GM18861 (cell line): ENCODE measurements around the gene CCDC85C.

Experiments used
- ATAC-seq: cut with Tn5 transposase; IDR thresholded peaks from one replicate; pipeline ENCODE4 v1.9.1; 2021; ENCODE audit not compliant: unreplicated experiment

CCDC85C gene

DNA sequence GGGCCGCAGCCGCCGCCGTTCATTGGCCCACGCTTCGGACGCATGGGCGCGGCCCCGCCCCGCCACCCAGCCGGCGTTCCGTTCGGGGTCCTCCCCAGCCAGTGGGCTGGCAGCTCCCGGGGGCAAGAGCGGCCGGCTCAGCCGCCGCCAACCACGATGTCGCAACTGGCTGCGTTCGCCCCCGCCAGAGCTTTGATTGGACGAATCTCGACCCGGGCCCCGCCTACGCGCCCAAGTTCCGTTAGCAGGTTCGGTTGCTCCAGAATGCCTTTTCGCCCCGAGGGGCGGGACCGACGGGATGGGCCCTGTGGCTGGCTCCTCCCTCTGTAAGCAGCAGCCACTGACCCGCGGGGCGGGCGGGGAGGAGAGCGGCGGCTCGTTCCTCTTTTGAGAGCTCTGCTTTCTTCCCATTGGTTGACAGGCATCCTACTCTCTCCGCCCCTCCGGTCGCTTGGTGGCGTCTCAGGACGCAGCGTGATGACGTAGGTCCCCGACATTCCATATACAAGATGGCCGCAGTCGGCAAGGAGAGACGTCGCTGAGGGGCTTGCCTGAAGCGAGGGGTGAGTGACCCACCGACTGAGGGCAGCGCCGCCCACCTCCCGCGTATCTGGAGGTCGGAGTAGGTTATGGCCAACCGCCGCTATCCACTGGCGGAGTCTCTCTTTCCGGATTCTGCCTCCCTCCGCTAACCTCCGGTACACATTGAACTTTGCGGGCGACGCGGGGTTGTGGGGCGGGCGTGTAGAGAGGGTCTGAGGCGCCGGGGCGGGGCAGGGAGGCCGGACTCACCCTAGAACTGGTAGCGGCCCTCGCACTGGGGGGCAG, 122.9 kb downstream of the CCDC85C start, which contains the start of gene CCNK:
Gene CCNK (plus strand): TSS at position 493 of the 828 bp plus-strand sequence. CDS start 11,269 bp downstream, outside the sequence.
- peak; percentile 85 for ATAC-seq

DNA sequence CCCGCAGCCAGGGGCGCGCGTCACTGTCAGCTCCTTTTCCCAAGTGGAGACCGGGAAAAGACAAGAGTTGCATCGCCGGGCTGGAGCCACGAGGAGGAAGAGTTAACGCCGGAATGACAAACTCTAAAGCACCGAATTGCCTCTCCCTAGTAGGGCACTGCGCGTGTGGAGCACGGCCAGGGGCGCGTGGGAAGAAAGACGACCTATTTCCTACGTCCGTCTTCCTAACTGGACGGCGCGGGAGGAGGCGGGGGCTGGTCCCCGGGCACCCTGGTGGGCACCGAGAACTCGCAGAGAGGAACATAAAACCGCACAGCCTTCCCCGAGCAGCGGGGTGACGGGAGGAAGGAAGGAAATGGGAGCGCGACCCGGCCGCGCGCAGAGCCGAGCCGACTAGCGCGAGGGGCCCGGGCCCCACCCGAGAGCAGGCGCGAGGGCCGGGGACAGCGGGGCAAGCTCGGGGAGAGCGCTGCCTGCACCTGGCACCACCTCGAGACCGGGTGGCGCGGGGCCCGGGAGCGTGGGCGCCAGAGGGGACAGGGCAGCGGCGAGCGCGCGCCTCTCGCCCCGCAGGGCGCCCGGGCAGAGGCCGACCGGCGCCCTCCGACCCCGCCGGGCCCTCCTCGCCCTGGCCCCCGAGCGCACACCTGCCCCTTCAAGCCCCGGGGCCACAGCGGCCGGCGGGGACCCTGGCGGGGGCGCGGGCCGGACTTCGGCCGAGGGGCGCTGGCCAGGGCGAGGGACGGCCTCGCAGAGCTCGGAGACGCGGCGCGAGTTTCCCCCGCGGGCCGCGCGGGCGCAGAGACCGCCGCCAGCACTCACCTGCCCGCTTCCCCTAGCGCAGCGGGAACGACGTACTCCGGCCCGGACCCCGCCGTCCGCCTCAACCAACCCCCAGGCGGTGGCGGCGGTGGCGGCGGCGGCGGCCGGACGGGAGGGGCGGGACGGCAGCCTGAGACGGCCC, 123.8 kb downstream of the CCDC85C start, which contains the start of gene SETD3:
Gene SETD3 (minus strand): TSS at position 954 of the 964 bp plus-strand sequence. CDS start 15,054 bp downstream, outside the sequence.
- ATAC-seq = no peak

DNA sequence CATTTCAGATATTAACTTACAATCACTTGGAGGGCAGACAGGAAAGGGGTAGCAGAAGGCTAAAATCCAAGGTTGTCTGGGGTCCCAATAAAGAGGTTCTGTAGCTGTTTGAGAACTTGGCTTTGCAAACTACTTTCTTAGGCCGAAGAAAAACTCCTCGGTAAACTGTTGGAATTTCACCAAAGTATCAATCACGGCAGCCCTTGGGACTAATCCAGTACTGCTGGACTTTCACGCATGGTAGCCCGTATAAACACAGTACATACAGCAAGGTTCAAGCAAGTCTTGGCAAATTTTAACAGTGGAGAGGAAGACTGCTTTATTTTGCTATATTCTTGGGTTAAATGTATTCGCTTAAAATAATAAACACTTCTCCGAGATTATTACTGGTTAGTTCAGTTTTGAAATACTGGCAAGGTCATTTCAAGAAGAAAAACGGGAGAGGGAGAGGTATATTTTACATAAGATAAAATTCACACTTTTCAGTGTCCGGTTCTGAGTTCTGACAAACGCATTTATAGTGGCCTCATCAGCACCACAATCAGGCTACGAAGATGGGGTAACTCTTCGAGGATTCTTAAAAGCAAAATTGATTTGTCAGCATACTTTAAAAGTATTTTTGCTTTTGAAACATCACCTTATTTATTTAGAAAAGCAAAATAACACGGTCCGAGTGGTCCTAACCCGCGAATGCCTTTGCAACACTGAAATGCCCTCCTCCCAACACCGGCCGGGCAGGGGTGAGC, 124.7 kb downstream of the CCDC85C start:
- ATAC-seq = no peak

DNA sequence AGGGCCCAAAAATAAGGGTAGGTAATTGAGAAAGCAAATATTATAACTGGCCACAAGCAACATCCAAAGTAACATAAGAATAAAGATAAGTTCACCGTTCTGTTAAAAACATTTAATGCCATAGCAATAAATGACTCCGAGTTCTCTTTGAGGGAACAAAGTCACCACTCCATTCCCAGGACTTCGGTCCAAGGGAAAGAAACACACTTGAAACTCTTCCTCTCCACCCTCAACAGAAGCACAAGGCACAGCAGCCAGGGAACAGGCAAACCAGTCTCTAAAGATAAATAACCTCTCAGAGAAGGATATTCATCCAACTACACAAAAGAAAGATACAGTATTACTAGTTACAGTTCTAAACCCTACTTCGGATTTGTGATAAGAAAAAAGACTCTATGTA, 125.9 kb downstream of the CCDC85C start:
- no peak for ATAC-seq

DNA sequence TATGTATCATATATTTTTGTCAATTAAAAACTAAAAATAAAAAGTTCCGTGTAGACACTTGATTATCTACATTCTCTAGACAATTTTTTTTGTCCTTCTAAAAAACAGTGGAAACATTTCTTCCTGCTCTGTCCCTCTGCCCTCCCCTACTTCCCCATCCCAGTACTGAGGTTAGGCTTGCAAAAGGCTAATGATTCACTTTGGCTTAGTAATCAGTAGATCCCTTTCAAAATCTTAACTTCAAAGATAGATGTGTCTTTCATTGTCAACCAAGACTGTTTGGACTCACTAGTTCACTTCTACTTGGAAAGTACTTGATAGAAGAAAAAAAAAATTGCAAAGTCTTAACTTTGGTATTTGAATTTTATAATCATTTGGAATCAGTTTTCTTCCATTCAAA, 127.1 kb downstream of the CCDC85C start:
- ATAC-seq = no peak

DNA sequence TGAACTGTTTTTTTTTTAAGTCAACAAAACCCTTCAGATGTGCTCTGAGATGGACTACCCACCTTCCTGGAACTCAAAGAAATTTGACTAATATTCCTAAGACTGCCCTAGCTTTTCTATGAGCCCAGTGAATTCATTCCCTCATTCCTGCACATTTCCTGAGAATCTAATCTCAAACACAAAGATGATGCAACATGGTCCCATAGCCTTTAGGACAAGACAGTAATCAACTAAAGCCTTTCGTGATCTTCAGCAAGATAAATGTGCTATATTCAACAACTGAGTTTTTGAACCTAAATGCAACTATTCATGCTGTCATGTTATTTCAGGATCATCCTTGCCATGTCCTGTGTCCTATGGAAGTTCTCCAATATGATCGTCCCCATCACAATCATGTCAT, 128.3 kb downstream of the CCDC85C start:
- ATAC-seq = no peak

DNA sequence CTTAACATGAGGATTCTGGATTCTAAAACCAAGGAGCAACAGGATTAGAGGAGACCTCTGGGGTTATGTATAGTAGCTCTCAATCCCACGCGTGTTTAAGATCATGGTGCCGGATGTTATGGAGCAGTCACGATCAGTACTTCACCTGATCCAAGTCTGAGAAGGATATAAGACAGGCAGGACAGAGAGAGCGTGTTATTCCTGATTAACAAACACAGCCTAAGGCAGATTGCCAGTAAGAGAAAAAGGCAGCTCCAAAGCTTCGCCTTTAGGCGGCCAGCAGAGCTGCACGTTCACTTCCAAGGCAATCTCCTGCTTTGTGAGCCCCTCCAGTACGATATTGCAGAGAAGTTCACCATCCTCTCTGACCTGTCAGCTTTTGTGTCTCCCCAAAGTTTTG, 128.8 kb downstream of the CCDC85C start:
- ATAC-seq = no peak

DNA sequence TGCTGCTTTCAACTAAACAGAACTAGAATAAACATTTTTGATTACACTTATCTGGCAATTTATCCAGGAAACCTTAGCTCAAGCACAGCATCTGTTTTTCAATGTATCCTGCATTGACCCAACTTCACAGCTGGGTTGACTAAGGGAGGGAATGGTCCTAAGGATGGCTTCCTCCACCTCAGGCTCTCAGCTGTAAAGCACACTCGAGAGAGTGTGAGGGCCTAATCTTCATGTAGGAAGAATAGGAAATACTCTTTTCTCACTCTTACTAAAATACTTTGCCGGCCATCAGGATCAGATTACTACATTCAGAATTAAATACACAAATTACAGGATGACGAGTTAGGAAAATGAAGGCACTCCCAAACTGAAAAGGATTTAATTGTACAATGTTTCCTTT, 130.5 kb downstream of the CCDC85C start:
- no peak for ATAC-seq

DNA sequence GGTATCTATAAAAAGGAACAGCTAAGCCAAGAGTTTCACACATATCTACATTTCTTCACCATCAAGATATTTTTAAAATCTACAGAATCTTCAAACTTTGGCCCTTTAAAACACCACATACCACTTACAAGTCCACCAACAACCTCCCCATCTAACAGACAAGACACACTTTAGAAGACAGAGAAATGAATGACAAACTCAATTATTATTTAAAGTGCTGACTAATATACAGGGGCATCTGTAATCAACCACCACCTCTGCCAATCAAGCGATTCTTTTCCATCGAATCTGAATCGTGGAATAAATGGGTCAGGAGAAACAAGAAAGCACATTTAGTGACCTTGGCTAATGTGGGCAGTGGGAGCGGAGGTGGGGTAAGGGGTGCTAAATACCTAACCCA, 131.1 kb downstream of the CCDC85C start:
- ATAC-seq = no peak

DNA sequence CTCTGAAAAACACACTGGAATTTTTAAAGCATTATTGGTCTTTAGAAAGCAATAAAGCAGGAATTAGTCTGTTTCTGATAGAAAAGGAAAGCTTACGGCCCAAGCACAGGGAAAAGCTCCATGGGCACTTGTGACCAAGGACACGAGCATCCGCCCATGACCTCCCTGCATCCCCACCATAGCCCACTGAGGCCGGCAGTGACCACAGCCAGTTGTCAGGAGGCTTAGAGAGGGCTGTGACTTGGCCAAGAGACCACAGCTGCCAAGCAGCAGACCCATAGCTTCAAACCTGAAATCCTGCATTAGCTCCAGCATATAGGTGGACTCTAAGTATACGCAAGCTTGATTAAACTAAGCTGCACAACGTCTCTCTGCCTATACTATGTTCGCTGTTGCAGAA, 132.3 kb downstream of the CCDC85C start:
- no peak for ATAC-seq

DNA sequence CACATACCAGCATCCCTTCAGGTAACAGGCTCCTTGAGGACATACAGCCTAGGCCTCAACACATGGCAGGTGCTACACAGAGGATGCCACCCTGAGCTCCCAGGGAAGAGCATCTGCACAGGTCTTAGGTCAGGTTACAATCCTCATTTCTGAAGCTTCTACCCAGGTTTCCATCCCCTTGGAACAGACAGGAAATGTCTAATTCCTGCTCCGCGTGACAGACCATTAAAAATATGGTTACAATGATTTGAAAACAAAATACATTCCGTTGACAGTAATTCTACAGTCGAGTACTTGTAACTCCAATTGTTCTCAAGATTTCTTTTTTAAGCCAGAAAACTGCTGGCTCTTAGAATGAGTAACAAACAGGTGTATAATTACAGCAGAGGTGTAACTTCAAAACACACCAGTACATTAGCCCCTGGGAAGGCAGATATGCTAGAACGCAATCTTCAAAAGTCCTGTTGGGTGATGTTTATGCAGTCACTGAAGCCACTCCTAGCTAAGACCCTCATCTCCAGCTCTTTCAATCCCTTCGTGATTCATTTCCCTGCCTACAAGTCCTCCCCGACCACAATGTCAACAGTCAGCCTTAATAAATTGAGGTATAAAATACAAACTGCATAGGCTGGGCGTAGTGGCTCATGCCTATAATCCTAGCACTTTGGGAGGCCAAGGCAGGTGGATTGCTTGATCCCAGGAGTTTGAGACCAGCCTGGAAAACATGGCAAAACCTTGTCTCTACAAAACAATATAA, 135.0 kb downstream of the CCDC85C start:
- no peak for ATAC-seq

DNA sequence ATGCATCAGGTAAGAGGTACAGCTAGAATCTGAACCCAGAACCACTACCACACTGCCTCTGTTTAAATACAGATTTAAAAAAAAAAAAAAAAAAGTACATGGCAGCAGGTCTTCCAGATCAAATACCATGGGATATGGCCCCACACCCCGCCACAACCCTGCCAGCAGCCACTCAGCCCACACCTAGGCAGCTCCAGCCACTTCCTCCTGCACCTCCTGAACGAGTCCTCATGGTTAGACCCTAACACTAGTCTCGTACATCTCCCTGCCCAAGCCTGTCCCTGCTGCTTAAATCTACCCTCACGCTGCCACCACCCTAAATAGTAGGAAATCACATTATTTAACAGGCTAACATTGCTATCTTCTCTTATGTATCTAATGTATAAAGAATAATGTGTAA, 135.9 kb downstream of the CCDC85C start:
- ATAC-seq = no peak

DNA sequence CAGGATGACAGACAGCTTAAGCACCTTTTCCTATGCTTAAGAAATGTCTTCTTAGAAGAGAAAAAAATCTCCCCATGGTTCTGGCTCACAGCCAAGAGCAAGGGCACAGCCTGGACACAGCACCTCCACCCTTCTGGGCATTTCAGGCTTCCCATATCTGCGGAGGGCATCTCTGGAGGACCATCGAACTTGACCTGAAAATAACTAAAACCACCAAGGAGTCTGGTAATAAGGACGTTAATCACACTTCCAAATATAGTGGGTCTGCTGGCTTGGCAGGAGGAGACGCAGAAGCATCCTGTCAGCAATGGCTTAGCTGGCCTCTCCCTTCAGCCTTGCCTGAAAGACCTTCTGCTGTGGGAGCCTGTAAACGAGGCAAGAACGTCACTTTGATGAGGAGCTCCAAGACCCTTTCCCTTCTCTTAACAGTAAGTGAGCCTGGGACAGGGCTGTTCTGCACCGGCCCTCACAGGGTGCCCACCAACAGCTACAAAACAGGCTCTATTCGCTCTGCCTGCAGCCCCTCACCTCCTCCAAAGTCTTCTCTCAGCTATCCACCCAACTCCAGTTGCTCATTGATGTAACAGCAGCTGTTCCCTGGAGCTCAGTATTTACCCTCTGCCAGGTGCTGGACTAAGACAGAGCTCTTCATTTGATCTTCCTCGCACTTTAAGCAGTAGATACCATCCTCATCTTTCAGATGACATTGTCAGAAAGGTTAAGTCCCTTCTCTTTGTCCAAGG, 136.5 kb downstream of the CCDC85C start:
- ATAC-seq = no peak

DNA sequence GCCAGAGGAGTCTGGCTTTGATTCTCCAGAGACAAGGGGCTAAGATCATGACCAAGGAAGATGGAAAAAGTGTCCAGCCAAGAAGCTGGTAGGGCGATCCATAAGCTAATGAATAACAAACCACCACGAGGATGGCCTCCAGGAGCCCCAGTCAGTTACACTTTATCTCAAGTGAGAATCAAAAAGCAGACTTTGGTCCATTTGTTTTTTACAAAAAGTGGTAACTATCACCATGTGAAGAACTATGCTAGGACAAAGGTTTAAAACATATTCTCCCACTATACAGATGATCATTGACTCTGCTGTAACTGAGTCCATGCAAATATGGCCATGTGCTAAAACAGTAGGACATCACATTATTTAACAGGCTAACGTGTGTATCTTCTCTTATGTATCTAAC, 137.2 kb downstream of the CCDC85C start:
- ATAC-seq = no peak

DNA sequence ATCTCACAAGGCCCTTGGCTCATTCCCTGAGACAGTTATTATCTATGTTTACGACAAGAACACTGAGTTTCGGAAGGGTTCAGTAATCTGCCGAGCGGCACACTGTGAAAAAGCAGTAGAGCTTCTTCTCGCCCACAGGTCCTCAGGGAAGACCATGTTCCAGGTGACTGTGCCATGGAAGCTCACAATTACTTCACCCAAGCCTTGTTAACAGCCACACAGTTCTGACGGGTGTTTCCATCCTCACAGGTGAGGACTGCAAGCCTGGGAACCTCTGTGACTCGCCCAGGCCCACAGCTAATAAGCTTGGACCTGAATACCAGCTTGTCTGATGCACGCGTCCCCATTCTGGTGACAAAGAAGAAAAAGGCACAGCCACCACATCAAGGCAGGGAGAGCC, 138.7 kb downstream of the CCDC85C start:
- no peak for ATAC-seq

DNA sequence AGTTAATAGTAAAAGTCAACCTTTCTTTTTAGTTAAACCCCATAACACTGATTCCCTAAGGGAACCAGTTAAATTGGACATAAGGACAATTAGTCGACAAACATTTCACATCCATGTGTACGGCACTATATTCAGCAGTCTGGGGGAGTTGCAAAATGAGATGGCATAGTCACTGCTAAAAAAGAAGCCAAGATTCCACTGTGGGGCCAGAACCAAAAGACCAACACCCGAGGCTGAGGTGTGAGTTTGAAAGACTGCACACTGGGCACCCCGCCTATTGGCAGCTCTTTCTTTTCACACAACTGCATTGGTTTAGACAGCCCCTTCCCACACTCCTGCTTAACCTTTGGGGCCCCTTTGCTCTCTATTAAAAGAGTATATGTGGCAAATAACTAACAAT, 140.0 kb downstream of the CCDC85C start:
- no peak for ATAC-seq

DNA sequence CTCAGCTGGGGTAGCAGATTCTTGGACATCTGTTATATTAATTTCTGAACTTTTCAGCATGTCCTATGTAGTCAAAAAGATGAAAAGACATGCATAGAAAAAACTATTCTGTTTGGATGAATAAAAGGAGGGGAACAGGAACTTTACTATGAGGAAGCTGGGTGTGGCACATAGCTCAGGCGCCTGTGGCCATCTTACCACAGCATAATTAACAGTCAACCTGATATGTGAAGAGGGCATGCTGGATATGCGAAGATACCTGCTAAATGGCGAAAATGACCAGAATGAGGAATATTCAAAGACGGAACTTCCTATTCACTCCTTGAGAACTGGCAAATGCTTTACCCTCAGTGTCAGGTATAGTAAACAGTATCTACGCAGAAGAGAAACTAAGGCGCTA, 141.8 kb downstream of the CCDC85C start:
- ATAC-seq = no peak

DNA sequence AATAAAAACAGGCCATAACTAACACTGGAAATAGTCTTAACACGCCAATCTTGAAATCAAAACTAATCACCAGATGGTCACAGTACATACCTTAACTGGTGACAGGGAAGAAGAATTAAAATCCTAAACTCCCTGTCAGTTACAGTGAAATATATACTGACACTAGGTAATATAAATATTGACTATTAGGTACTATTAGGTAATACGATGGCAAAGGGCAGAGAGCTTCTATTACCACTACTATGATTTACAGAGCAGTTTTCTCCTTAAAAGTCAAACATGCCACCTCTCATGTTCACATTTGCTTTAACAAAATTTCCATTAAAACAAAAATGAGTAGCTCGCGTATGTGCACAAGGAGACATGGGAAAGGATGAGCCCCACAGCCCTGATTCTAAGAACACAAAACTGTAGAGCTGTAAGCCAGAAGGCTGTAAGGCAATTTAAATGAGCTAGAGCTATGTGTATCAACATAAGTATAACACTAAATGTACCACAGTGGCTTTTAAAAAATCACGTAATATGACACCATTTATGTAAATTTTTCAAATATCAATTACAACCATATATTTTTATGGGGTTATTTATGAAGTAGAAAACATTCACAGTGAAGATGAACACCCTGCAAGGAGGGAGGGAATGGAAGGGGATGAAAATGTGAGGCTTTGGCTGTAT, 142.5 kb downstream of the CCDC85C start:
- ATAC-seq = no peak

DNA sequence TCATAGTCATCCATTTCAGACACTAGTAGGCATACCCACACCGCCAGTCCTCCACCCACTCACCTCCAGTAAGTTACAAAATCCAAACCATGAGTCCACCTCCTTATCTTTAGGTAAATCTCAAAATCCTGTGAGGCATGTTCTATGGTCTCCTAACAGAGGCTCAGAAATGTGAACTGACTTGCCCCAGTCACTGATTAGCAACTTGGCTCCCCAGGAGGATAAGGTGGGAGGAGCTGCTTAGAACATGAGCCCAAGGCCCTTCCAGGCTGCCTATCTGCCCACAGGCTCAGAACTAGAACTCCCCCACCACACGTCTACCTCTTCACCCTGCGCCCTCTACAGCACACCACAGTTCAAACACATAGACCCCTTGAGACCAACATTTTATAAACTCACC, 143.2 kb downstream of the CCDC85C start:
- ATAC-seq = no peak
